ENCODE measurements around the gene TLX2.
"Not testable (repeated sequence)": the region's sequence is repeated elsewhere in the genome, so short reads cannot be mapped to it uniquely, and the experiment has no call there.

Gene TLX2

GRCh38 chr2:74554820-74555531, 40.7 kb downstream of the TLX2 start:
- DNase-seq (ENCODE audit: low spot score), result no peak

- DNase-seq (ENCODE audit: low spot score), result no peak
Observed at GRCh38 chr2:74555610-74556103, 41.4 kb downstream of the TLX2 start.

DNA sequence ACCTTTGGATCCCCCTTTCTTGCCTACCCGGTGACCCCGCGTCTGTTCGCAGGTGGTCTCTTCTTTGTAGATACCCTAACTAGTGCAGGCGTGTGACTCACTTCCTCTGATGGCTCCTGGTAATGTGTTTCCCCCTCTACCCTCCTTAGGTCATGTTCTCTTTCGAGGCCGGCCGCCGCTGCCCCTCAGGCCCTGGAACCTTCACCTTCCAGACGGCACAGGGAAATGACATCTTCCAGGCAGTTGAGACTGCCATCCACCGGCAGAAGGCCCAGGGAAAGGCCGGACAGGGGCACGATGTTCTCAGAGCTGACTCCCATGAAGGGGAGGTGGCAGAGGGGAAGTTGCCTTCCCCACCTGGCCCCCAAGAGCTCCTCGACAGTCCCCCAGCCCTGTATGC, 41.9 kb downstream of the TLX2 start:
- DNase-seq (ENCODE audit: low spot score), result no peak

DNA sequence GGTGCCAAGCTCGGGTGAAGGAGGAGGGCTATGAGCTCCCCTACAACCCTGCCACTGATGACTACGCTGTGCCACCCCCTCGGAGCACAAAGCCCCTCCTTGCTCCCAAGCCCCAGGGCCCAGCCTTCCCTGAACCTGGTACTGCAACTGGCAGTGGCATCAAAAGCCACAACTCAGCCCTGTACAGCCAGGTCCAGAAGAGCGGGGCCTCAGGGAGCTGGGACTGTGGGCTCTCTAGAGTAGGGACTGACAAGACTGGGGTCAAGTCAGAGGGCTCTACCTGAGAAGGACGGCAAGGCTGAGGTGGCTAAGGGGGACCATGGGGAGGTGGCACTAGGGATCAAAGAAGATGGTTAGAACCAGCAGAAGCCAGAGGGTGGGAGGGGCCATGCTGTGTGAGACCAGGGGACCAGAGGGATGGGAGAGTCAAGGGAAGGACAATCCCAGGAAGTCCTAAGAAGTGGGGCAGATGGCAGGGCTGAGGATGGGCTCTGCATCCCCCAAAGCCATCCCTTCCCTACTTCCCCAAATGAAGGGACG, 42.7 kb downstream of the TLX2 start:
- no peak for DNase-seq (ENCODE audit: low spot score)

GRCh38 chr2:74558284-74559230, 44.3 kb downstream of the TLX2 start:
- no peak for DNase-seq (ENCODE audit: low spot score)

DNA sequence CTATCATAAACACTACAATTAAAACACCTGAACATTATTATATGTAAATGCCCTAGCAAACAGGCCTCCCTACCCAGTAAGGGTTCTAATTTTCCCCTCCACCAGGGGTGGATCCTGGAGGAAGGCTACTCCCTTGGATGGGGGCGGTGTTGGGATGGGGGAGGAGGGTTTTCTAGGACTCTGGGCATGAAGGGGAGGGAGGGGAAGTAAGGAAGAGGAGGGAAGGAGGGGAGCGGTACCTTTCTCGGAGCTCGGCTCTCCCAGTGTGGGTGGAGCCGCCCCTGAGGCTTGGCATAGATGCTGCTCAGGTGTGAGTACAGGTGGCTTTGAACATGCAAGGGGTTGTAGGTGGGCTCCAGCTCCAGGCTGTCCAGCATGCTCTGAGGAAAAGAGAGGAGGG, 45.7 kb downstream of the TLX2 start:
- no peak for DNase-seq (ENCODE audit: low spot score)

DNA sequence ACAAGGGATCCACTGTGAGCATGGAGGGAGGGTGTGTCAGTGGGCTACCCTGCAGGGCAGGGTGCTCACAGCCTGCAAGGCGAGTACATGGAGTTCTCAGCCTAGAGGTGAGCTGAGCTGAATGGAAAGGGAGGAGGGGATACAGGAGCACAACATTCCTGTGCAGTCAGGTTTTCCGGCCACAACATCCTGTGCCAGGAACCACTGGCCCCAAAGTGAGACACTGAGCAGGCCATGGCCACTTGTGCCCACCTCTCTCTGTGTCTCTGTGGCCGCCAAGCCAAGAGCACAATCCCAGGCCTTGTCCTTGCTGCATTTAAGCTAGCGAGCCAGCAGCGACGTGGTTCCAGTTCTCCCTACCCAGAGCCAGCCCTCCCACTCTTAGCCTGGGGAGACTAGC, 46.3 kb downstream of the TLX2 start:
- DNase-seq (ENCODE audit: low spot score), result no peak

DNA sequence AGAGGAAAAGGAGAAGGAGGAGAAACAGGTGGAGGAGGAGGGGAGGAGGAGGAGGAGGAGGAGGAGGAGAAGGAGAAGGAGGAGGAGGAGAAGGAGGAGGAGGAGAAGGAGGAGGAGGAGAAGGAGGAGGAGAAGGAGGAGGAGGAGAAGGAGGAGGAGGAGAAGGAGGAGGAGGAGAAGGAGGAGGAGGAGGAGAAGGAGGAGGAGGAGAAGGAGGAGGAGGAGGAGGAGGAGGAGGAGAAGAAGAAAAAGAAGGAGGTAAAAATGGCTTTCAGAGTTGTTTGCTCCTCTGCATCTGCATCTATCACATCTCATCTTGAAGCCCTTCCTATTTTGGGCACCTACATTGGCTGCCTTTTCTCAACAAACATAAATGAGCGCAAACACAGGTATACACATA, 46.8 kb downstream of the TLX2 start:
- DNase-seq (ENCODE audit: low spot score), result not testable (repeated sequence)

GRCh38 chr2:74562126-74562775, 48.0 kb downstream of the TLX2 start:
- DNase-seq (ENCODE audit: low spot score), result no peak

DNA sequence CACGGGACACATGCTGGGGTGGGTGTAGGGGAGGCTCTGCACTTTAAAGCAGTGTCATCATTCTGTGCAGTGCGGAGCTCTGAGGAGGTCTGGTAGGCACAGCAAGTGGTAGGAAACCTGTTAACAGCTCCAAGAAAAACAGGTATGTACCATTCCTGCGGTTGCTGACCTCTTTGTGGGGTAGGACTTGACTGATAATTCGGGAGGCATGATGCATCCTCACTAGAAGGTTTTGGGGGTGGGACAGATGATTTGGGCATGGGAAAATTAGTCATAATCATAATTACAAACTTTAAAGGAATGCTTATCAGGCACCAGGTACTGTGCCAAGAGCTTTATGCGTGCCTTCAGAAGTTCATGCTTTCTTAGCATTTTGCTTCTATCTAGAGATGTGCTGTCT, 50.0 kb downstream of the TLX2 start:
- no peak for DNase-seq (ENCODE audit: low spot score)

GRCh38 chr2:74566076-74566753, 52.0 kb downstream of the TLX2 start:
- no peak for DNase-seq (ENCODE audit: low spot score)

DNA sequence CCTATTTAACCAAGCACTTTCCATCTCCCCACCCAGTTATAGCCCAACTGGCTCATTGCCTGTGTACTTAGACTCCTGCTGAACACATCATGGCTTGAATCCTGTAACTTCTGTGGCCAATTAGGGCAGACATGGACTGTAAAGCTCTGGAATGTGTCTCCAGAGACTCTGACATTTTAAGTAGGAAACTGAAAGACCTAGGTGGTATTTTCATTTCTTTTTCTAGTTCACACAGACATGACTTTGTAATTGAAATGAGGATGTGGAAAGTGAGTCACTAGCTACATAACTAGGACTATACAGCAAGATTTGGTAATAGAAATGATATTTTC, 52.5 kb downstream of the TLX2 start:
- DNase-seq (ENCODE audit: low spot score), result no peak

Data from cerebellar cortex (tissue), 1 donor.